GM21381 (cell line): Measurements from ENCODE around the gene TRAF3IP1.
"Not testable (repeated sequence)": the region's sequence is repeated elsewhere in the genome, so short reads cannot be mapped to it uniquely, and the experiment has no call there.

ENCODE experiments used
- ATAC-seq: cut with Tn5 transposase; IDR thresholded peaks from one replicate; pipeline ENCODE4 v1.9.1; 2021; ENCODE audit warnings: mild to moderate bottlenecking, moderate library complexity; ENCODE audit not compliant: unreplicated experiment

The TRAF3IP1 gene, protein sequence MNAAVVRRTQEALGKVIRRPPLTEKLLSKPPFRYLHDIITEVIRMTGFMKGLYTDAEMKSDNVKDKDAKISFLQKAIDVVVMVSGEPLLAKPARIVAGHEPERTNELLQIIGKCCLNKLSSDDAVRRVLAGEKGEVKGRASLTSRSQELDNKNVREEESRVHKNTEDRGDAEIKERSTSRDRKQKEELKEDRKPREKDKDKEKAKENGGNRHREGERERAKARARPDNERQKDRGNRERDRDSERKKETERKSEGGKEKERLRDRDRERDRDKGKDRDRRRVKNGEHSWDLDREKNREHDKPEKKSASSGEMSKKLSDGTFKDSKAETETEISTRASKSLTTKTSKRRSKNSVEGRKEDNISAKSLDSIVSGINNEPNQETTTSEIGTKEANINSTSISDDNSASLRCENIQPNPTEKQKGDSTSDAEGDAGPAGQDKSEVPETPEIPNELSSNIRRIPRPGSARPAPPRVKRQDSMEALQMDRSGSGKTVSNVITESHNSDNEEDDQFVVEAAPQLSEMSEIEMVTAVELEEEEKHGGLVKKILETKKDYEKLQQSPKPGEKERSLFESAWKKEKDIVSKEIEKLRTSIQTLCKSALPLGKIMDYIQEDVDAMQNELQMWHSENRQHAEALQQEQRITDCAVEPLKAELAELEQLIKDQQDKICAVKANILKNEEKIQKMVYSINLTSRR

GRCh38 chr2:238320246-238320647 is at the start of gene TRAF3IP1:
Gene TRAF3IP1 (plus strand): TSS chr2:238320518. CDS start chr2:238320663, 145 bp downstream.
- ATAC-seq: peak; percentile 99

DNA sequence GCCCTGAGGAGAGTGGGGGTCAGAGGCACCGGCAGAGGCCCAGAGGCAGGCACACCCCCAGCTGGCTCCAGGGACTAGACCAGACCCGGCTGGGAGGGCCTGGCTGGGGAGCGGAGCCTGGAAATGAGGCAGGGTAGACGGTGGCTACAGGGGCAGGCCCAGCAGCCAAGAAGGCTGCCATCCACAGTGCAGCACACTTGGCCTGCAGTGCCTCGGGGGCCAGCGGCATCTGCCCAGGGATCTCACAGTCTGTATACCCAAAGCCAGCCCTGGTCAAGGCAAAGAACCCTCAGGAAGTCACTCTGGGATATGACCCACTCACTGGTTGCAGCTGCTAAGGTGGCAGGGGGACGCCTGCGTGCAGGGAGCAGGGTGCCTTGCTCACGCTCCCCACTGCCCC is 49.7 kb upstream of the TRAF3IP1 start:
- ATAC-seq: no peak

- no peak for ATAC-seq
Observed at GRCh38 chr2:238271061-238271554, 49.2 kb upstream of the TRAF3IP1 start.

- ATAC-seq: not testable (repeated sequence)
Observed at GRCh38 chr2:238271686-238272085, 48.6 kb upstream of the TRAF3IP1 start.

GRCh38 chr2:238272156-238272555 is 48.2 kb upstream of the TRAF3IP1 start:
- no peak for ATAC-seq

GRCh38 chr2:238273433-238273832 is 46.9 kb upstream of the TRAF3IP1 start:
- not testable (repeated sequence) for ATAC-seq

DNA sequence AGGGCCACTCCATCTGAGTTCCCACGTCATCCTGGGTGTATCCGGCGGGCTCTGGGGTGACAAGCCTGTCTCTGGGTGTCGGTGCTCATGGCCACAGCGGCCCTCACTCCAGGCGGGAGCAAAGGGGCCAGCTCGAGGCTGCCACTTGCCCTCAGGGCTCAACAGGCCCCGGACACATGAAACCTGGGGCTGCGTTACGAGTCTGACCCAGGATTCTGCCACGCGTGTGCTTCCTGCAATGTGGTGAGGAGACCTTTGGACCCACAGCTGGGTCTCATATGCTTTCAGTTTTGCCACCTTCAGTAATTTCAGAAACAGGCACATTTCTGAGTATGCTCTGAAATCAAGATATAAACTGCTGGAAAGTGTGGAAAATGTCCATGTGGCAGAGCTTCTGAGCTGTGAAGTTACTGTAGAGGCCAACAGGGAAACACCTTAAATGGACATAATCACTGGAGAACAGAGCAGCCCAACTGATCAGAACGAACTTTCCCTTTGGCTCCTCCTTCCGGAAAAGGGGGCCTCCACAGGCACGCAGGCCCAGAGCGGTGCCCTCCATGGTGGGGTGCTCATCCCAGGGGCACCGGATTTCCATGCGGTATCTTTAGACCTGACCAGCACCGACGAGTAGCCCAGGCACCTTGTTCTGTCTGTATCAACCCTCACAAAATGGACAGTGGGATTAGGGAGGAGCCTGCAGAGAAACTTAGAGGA is 46.0 kb upstream of the TRAF3IP1 start:
- ATAC-seq: no peak

GRCh38 chr2:238277695-238278094 is 42.6 kb upstream of the TRAF3IP1 start:
- ATAC-seq: no peak

DNA sequence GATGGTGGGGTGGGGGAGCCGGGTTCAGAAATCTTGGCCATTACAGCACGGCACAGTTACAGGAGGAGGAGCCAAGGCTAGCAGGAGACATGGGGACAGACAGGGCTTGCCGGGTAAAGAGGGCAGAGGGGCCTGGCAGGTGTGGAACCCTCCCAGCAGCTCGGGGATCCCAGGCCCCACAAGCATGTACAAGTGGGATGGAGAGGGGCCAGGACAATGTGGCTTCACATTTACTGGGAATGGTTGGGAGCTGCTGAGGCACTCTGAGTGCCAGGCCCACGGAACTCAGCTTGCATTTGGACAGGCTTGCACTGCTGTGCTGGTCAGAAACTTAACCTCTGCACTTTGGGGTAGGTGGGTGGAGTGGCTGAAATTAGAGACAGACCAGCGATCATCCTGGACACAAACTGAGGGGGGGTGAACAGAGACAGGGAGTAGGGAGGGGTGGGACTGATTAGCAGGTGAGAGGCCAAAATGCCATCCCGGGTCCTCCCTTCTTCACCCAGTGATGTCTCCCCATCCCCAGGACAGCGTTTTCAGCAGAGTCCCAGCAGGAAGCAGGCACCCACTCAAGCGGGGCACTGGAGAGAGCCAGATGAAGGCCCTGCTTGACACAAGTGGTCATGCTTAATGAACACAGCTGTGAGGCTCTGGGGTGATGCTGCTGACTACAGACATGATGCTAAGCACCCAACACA is 41.5 kb upstream of the TRAF3IP1 start:
- no peak for ATAC-seq

DNA sequence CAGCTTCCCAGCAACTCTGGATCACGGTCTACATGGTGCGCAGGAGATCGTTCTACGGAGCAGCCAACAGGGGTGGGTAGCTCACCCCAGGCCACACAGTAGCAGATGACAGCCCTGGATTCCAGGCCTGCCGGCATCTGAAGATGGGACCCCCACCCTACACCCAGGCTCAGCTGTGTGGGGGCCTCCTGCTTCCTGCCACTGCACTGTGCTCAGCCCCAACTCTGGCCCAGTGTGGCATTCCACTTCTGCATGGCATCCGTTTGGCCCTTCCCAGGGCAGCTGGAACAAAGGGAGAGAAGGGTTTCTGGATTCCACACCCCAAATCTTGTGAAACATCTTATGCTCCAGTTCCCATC is 41.0 kb upstream of the TRAF3IP1 start:
- ATAC-seq: no peak

DNA sequence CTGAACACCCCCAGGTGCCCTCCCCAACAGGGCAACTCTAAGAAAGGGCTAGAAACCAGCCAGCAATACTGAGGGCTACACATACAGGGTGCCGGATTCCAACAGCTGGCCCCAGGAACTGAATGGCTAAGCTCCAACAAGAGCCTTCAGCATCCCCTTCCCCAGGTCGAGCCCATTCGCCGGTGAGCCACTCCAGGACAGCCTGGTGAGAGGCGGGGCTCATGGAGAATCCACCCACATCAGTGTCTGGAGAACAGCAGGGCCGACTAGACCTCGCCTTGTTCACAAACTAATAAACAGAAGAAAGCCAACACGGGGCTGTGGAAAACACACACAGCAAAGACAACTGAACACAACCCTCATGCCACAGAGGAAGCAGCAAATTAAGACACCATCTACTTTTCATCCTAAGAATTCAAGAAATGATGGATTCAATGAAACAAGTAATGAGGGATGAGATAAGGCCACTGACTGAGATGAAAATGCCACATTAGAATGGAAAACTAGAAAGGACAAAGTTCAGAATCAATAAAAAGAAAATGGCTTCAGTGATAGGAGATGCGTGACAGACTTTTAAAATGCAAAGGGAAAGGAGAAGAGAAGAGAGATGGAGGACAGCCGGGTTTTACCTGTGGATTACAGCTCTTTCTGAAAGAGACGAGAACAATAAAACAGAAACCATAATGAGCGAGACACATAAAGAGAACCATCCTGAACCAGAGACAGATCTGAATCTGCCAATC is 40.1 kb upstream of the TRAF3IP1 start:
- no peak for ATAC-seq

- ATAC-seq: no peak
Observed at GRCh38 chr2:238281826-238282480, 38.4 kb upstream of the TRAF3IP1 start.

DNA sequence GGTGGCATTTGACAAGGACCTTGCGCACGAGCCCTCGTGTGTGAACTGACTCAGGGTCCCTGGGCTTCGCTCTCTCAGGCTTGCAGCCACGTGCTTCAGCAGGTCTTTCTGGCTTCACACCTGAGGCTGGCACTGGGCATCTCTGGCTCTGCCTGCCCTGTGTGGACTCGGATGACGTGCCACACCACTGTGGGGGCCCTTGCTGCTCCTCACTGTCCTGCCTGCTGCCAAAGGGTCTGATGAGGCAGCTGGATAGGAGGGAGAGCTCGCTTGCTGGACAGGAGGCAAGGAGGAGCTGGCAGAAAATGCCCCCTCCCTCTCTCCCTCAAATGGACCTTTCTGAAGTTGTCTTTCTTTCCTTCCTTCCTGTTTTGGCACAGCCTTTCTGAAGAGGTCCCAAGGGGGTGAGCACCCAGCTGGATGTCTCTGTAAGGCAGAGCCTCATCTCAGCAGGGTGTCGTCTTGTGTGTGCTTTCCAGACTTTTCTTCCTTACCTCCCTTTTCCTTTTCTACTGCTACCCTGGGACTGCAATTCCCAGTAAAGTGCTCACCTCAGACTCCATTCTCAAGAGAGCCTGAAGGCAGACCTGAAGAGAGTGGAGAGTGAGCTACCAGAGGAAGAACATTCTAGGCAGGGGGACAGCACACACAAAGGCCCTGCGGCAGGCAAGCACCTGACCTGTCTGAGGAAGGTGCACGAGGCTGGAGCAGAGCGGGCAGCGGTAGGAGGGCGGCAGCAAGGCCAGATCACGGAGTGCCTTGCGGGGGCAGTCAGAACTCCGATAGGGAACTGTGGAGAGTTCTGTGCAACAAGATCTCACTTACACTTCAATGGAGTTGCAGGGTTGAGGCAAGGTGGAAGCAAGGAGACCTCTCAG is 37.2 kb upstream of the TRAF3IP1 start:
- no peak for ATAC-seq

- no peak for ATAC-seq
Observed at GRCh38 chr2:238284802-238285515, 35.4 kb upstream of the TRAF3IP1 start.

DNA sequence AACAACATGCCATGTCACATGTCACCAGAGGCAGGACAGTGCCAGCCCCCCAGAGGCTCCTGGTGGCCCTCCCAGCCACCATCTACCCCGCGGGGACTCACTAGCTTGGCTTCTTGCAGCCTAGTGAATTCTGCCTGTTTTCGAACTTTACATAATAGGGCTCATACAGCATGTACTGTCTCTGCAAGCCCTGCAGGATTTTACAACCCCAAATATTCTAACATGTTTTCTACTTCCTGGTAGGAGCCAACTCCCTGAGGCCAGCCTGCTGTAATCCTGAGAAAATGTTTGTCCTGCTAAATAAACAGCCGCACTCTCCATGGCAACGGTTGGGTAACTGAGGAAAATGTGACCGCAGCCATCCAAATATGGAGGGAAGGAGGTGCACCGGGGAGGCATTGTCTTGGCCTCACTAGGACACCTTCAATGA is 34.6 kb upstream of the TRAF3IP1 start:
- ATAC-seq: no peak

- ATAC-seq: no peak
Observed at GRCh38 chr2:238286095-238286494, 34.2 kb upstream of the TRAF3IP1 start.

DNA sequence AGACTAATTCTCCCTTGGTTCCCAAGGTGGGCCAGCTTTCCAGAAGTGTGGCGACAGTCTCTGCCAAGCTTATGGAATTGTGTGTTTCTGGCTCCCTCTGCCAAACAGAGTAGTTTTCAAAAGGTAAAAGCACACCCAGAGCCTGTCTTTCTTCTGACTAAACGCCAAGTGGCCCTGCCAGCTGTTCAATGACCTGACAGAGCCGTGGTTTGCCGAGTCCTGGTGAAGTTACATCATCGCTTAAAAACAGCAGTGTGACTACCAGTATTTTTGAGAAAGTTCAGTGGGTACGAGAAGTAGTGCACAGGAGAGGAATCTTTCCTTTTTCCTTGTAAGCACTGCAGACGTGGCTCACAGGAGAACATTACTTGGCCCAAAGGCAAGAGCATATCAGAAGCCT is 33.8 kb upstream of the TRAF3IP1 start:
- ATAC-seq: no peak
